Omental fat pad (tissue), 4 donors: ENCODE data around the gene DNAH6. TPM values are rescaled to one million over a fixed set of nuclear protein-coding genes. Genes with fewer than 3 reads are reported as not detected.
A peak's percentile ranks its signal among the peaks of the same experiment; 100 is the strongest.
"Not testable (repeated sequence)": the region's sequence is repeated elsewhere in the genome, so short reads cannot be mapped to it uniquely, and the experiment has no call there.

Experiments used
- ATAC-seq: fragments of 150-250 bp; one replicate; pipeline ENCODE4 v1.9.1; 2016; ENCODE audit warnings: mild to moderate bottlenecking, moderate library complexity; ENCODE audit not compliant: low FRiP score
- DNase-seq: peaks from one replicate; pipeline ENCODE4 v3.0.0-alpha.2; 2019; ENCODE audit warnings: low spot score
- total RNA-seq, 4 donors: library from RNA; depleted of rRNA; stranded (reverse); fragments of >200 nt; gene quantifications; one replicate each; pipeline ENCODE4 v1.1.0, GENCODE V29; 2016
- TF ChIP-seq, protein P1 (sequence below), 3 donors: fragments of 450-650 bp; IDR thresholded peaks; one replicate each; pipeline ENCODE4 v1.5.1; 2016 to 2017; ENCODE audit warnings: antibody characterized with exemption in 3 of 3, mild to moderate bottlenecking in 3 of 3, moderate library complexity in 2 of 3

DNAH6 gene
- total RNA-seq, 4 donors from 2014 or later, result 0.16 to 1.6 (median 1.2) TPM

DNA sequence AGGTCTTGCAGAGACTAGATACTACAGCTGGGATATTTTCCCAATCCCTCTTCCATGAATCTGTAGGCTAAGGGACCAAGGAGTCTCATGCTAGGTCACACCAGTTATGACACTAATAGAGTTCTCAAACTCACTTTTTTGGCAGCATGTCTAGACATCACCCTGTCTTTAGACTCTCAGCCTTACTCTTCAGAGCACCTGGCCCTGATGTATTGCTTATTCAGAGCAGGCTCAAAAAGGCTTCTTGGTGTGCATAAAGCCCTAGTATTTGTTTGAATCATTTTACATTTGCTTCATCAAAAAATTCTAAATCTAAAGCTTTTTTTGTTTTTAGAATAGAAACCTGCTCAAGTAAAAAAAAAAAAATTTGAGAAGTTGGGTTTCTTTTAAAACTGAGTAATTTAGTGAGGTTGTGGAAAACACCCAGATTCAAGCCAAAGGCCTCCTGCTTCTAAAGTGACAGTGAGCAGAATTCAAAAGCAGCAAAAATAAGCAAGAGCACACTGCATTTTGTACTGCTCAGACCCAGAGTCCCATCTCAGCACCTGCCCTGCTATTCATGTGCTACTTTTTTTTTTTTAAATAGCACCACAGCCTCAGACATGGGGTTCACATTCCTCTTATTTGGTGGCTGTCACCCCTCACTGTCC, 18.0 kb upstream of the DNAH6 start:
- TF ChIP-seq, protein P1, sequence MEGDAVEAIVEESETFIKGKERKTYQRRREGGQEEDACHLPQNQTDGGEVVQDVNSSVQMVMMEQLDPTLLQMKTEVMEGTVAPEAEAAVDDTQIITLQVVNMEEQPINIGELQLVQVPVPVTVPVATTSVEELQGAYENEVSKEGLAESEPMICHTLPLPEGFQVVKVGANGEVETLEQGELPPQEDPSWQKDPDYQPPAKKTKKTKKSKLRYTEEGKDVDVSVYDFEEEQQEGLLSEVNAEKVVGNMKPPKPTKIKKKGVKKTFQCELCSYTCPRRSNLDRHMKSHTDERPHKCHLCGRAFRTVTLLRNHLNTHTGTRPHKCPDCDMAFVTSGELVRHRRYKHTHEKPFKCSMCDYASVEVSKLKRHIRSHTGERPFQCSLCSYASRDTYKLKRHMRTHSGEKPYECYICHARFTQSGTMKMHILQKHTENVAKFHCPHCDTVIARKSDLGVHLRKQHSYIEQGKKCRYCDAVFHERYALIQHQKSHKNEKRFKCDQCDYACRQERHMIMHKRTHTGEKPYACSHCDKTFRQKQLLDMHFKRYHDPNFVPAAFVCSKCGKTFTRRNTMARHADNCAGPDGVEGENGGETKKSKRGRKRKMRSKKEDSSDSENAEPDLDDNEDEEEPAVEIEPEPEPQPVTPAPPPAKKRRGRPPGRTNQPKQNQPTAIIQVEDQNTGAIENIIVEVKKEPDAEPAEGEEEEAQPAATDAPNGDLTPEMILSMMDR (IDR thresholded peaks at IDR 0.05), result no peak
- no peak for DNase-seq
- no peak for ATAC-seq

- not testable (repeated sequence) for DNase-seq, ATAC-seq
Measured at GRCh38 chr2:84511024-84511423, 5.3 kb upstream of the DNAH6 start.

DNA sequence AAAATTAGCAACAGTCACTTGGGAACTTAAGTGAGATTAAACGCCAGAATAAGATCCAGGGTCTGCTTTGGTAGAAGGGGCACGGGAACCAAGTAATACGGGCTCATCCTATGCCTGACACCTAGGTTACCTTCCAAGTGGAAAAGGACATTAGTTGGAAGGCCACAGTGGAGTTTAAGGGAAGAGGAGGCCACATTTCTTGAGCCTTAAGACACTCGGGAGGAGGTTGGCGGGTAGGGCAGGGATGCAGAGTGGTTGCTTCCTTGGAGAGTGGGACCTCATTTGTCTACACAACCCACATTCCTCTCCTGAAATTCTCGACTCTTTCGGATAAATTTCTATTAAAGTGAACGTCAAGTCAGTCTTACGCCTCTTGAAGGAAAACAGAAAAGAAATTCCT, 510 bp upstream of the DNAH6 start:
- TF ChIP-seq, protein P1 (IDR thresholded peaks at IDR 0.05), result no peak
- DNase-seq, result no peak
- peak; percentile 6 for ATAC-seq

- DNase-seq (no peak), ATAC-seq (no peak)
- TF ChIP-seq, protein P1 (IDR thresholded peaks at IDR 0.05), result no peak
Measured at GRCh38 chr2:84519332-84519957, 3.1 kb downstream of the DNAH6 start.

GRCh38 chr2:84526562-84526961, 10.3 kb downstream of the DNAH6 start:
- DNase-seq, result no peak
- no peak for ATAC-seq
- TF ChIP-seq, protein P1 (IDR thresholded peaks at IDR 0.05), result no peak

GRCh38 chr2:84527137-84528129, 11.1 kb downstream of the DNAH6 start:
- TF ChIP-seq, protein P1 (IDR thresholded peaks at IDR 0.05), result no peak
- peak; percentile 77 for ATAC-seq
- no peak for DNase-seq

DNA sequence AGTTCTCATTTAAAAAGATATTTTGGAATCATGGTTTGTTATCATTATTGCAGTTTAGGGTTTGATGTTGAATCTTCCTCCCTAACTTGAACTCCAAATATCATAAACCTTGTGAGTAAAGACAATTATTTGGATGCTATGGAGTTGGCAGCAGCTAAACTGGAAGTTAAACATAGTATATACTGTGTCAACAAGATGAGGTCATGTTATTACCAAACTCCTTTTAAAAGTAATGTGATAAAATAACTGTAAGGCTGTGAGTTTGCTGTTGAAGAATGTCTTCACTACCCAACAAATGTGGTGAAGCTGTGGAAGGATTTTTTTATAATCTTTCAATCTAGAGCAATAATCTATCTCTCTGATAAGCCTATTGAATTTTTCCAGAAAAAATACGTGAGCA, 16.0 kb downstream of the DNAH6 start:
- TF ChIP-seq, protein P1 (IDR thresholded peaks at IDR 0.05), result no peak
- DNase-seq (no peak), ATAC-seq (no peak)
